HepG2 (cell line): ENCODE results near the gene TMEM229B. TPM values are rescaled to one million over a fixed set of nuclear protein-coding genes. Genes with fewer than 3 reads are reported as not detected.

Experiments used
- ATAC-seq: fragments of 200-7000 bp; cut with Tn5 transposase; 3 replicates; pipeline ENCODE4 v1.9.1; 2020; ENCODE audit warnings: mild to moderate bottlenecking, moderate library complexity
- BruUV-seq: library from RNA; stranded (reverse); fragments of 400-500 nt; replicated peaks from 2 replicates; lab custom pipeline; 2021; lab: Mats Ljungman, UMichigan
- CTCF ChIA-PET: fragments of 300-600 bp; formaldehyde crosslinking; extraction: SDS; loops from one replicate; lab custom pipeline; 2021; ENCODE audit warnings: low total read pairs, inconsistent platforms, low intra/inter-chr PET ratio; lab: Yijun Ruan, JAX
- POLR2A ChIA-PET: fragments of 350-600 bp; sonication (Branson Sonifier 250); formaldehyde crosslinking; loops from one replicate; lab custom pipeline; 2020; ENCODE audit warnings: antibody characterized with exemption, inconsistent platforms; lab: Yijun Ruan, JAX
- DNase-seq: peaks from one replicate; pipeline ENCODE4 v3.0.0-alpha.2; 2015; ENCODE audit warnings: low spot score
- FAIRE-seq: peaks from 3 replicates; lab custom pipeline; 2011; peaks lifted over from hg19 to GRCh38; lab: Jason Lieb, UNC
- H2AFZ ChIP-seq: one replicate; pipeline ENCODE4 v1.6.1; 2011; ENCODE audit warnings: low read length, inconsistent platforms
- H3K27ac ChIP-seq: fragments of 300-600 bp; 3 replicates; pipeline ENCODE4 v1.8.0; 2011; ENCODE audit warnings: mixed run types, mild to moderate bottlenecking, mixed read lengths, low read length, inconsistent platforms; ENCODE audit not compliant: insufficient read depth; ENCODE audit errors: extremely low read length
- H3K27me3 ChIP-seq, 2 experiments: fragments of 200-600 bp in 1 of 2; 2 replicates in 1 of 2; 3 replicates in 1 of 2; pipeline versions ENCODE4 v1.6.0 to v1.8.0; 2011; ENCODE audit warnings: low read length in 2 of 2, mild to moderate bottlenecking in 2 of 2, moderate library complexity in 2 of 2, inconsistent platforms in 1 of 2; ENCODE audit not compliant: insufficient read depth in 2 of 2, control insufficient read depth in 1 of 2
- H3K36me3 ChIP-seq, 2 experiments: fragments of 200-600 bp in 1 of 2; replicated peaks in 1 of 2; 2 replicates in 1 of 2; 3 replicates in 1 of 2; pipeline versions ENCODE4 v1.5.1 to v1.8.0; 2011; ENCODE audit warnings: low read length in 2 of 2, inconsistent platforms in 1 of 2; ENCODE audit not compliant: insufficient read depth in 2 of 2, control insufficient read depth in 1 of 2
- H3K4me1 ChIP-seq: 2 replicates; pipeline ENCODE4 v1.5.1; 2012; ENCODE audit warnings: low read length, inconsistent platforms; ENCODE audit not compliant: insufficient read depth
- H3K4me2 ChIP-seq: 2 replicates; pipeline ENCODE4 v1.6.0; 2011; ENCODE audit warnings: low read depth, low read length, inconsistent platforms
- H3K4me3 ChIP-seq, 3 experiments: fragments of 200-600 bp in 1 of 3; sonication (generic), shearing (Covaris generic) in 1 of 3; replicated peaks in 1 of 3; 2 replicates each; pipeline ENCODE4 v1.5.1; 2011 to 2016; ENCODE audit warnings: low read length in 3 of 3, inconsistent platforms in 2 of 3, low read depth in 2 of 3, mild to moderate bottlenecking in 2 of 3, control low read depth in 1 of 3, mixed read lengths in 1 of 3; ENCODE audit not compliant: insufficient read depth in 1 of 3
- H3K79me2 ChIP-seq: one replicate; pipeline ENCODE4 v1.6.1; 2011; ENCODE audit warnings: low read length, inconsistent platforms; ENCODE audit not compliant: insufficient read depth
- H3K9ac ChIP-seq: 2 replicates; pipeline ENCODE4 v1.6.0; 2011; ENCODE audit warnings: mild to moderate bottlenecking, low read depth, low read length, inconsistent platforms; ENCODE audit not compliant: insufficient read depth
- H3K9me3 ChIP-seq: 2 replicates; pipeline ENCODE4 v1.5.1; 2012; ENCODE audit warnings: mild to moderate bottlenecking, low read length
- H4K20me1 ChIP-seq: 2 replicates; pipeline ENCODE4 v1.6.0; 2011; ENCODE audit warnings: inconsistent platforms, mild to moderate bottlenecking, low read length, moderate library complexity; ENCODE audit not compliant: insufficient read depth
- CCDC6 ChIP-seq: sonication (generic); formaldehyde crosslinking; IDR thresholded peaks from 2 replicates; pipeline ENCODE4 v1.8.1; 2022; ENCODE audit warnings: mild to moderate bottlenecking, missing genetic modification reagents, moderate library complexity
- EED ChIP-seq: sonication (generic); formaldehyde crosslinking; IDR thresholded peaks from 2 replicates; pipeline ENCODE4 v1.5.0; 2020; ENCODE audit warnings: mild to moderate bottlenecking, missing genetic modification reagents
- HDAC1 ChIP-seq: sonication (generic); formaldehyde crosslinking; IDR thresholded peaks from 2 replicates; pipeline ENCODE4 v1.5.1; 2020; ENCODE audit warnings: mild to moderate bottlenecking, missing genetic modification reagents
- HNRNPK ChIP-seq: fragments of 200-400 bp; formaldehyde crosslinking; IDR thresholded peaks from 2 replicates; pipeline ENCODE4 v1.6.1; 2018; ENCODE audit warnings: low read length, low read depth, moderate library complexity, mild to moderate bottlenecking; ENCODE audit not compliant: poor library complexity, severe bottlenecking
- KDM5B ChIP-seq: sonication (generic); formaldehyde crosslinking; IDR thresholded peaks from 2 replicates; pipeline ENCODE4 v1.4.0; 2020; ENCODE audit warnings: missing genetic modification reagents, mild to moderate bottlenecking, borderline replicate concordance
- TBX2 ChIP-seq: sonication (generic); formaldehyde crosslinking; IDR thresholded peaks from 2 replicates; pipeline ENCODE4 v1.5.0; 2020; ENCODE audit warnings: missing genetic modification reagents, mild to moderate bottlenecking, borderline replicate concordance
- ZBTB7B ChIP-seq: sonication (generic); formaldehyde crosslinking; IDR thresholded peaks from 2 replicates; pipeline ENCODE4 v1.4.0; 2020; ENCODE audit warnings: missing genetic modification reagents
- ZNF563 ChIP-seq: sonication (generic); formaldehyde crosslinking; IDR thresholded peaks from 2 replicates; pipeline ENCODE4 v1.8.0; 2022; ENCODE audit warnings: mild to moderate bottlenecking, moderate library complexity, missing genetic modification reagents
- ZNF577 ChIP-seq: sonication (generic); formaldehyde crosslinking; IDR thresholded peaks from 2 replicates; pipeline ENCODE4 v1.4.0; 2020; ENCODE audit warnings: mild to moderate bottlenecking, low read depth, missing genetic modification reagents, borderline replicate concordance
- WGBS: methylation state at CpG from one replicate; pipeline ENCODE4 v1.1.6; 2017; ENCODE audit warnings: low lambda C conversion rate; 5-methylcytosine and 5-hydroxymethylcytosine counted together
- in situ Hi-C: cut with HindIII; loops from 2 replicates; pipeline ENCODE4 v1.10.0; 2017; ENCODE audit warnings: low pct_unique_long_range_greater_than_20kb; ENCODE audit not compliant: extremely low pct_ligation_motif_present
- intact Hi-C: fragments of 100-400 bp; cut with micrococcal nuclease; formaldehyde crosslinking; loops from one replicate; pipeline ENCODE4 v1.10.0; 2022; ENCODE audit not compliant: unreplicated experiment
- polyA plus RNA-seq, 8 experiments: library from polyadenylated mRNA; depleted of rRNA in 3 of 8; stranded (reverse) in 7 of 8; unstranded in 1 of 8; fragments of >200 nt; fragmentation: Illumina TruSeq in 4 of 8; extraction: Trizol in 4 of 8; gene quantifications; 2 replicates each; pipeline versions ENCODE4 v1.2.1 to v1.2.3, GENCODE V29; 2011 to 2016; ENCODE audit warnings: low read depth in 4 of 8, missing spikeins in 1 of 8, mixed read lengths in 1 of 8; ENCODE audit not compliant: insufficient read depth in 1 of 8
- total RNA-seq, 5 experiments: library from RNA; depleted of rRNA; stranded (reverse); fragments of >200 nt; fragmentation: Illumina TruSeq; extraction: Trizol; gene quantifications; 2 replicates each; pipeline ENCODE4 v1.2.3, GENCODE V29; 2016; ENCODE audit warnings: low read depth in 1 of 5
- TF ChIP-seq, protein P1 (sequence below): sonication (generic); formaldehyde crosslinking; IDR thresholded peaks from 2 replicates; pipeline ENCODE4 v1.4.0; 2020; ENCODE audit warnings: low read depth, missing genetic modification reagents
- TF ChIP-seq, protein P2 (sequence below): sonication (generic); formaldehyde crosslinking; IDR thresholded peaks from 2 replicates; pipeline ENCODE4 v1.4.0; 2020; ENCODE audit warnings: missing genetic modification reagents
- TF ChIP-seq, protein P3 (sequence below): sonication (generic); formaldehyde crosslinking; IDR thresholded peaks from 2 replicates; pipeline ENCODE4 v1.8.0; 2022; ENCODE audit warnings: missing genetic modification reagents, mild to moderate bottlenecking, borderline replicate concordance
- TF ChIP-seq, protein P4 (sequence below): sonication (generic); formaldehyde crosslinking; IDR thresholded peaks from 2 replicates; pipeline ENCODE4 v1.9.0; 2021; ENCODE audit warnings: missing genetic modification reagents, borderline replicate concordance

Gene TMEM229B
- total and polyA plus RNA-seq, 2 of the 13 experiments (the other 11 are each of a cell fraction or from before 2014, with no cell fraction given) = 0.69 to 1.1 TPM

DNA sequence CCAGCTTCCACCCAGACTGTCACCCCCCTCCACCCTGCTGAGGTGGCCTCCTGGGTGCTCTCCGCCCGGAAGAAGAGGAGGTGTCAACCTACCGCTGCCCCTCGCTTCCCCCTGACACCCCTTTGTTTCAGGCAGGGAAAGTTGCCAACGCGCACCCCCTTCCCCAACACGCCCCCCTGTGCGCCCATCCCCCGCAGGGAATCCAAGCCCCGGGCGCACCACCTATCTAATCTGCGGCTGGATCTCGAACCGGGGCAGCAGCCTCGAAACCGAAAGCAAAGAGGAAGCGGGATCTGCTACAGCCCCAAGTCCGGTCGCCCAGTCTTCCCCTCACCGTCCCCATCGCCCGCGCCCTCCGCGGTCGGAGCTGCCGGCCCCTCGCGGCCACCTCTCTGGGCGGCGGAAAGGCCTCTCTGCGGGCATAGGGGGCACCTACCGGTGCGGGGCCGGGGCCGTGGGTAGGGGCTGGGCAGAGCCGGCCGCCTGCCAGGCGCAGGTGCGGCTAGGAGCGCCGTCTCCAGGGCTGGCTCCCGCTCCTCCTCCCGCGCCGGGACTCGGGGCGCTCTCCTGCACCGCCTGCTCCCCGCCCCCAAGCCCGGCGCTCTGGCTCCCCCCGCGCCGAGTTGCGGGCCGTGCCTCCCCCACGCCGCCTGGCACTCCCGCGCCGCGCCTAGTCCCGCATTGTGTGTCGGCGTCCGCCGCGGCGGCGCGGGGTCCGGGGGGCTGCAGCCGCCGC is 26.3 kb upstream of the TMEM229B start:
- H3K27ac ChIP-seq = no peak overlapping the region
- FAIRE-seq (no peak), ATAC-seq (peak; percentile 66), DNase-seq (no peak)
- H3K9ac ChIP-seq = peak overlapping the region; percentile 37; the same call in 1 of the 2 replicates
- H2AFZ ChIP-seq = no peak overlapping the region
- peaks cover 25% of the 10 kb centered on the region for H3K4me1 ChIP-seq
- no peaks in the 10 kb centered on the region for H3K9me3 ChIP-seq
- ChIA-PET CTCF (no interaction called here), POLR2A (no interaction called here)
- peak overlapping the region; percentile 82 for H3K4me2 ChIP-seq
- 3% methylated on average over 6 of the region's 75 CpGs for WGBS
- intact Hi-C loops (no loop called here), in situ Hi-C loops (no loop called here)
- H3K27me3 ChIP-seq = peaks cover 6 to 75% of the 10 kb centered on the region in 2 experiments
- H3K4me3 ChIP-seq = peak overlapping the region; percentile 73 to 77 (median 76)
- no peaks in the 10 kb centered on the region for H3K36me3 ChIP-seq
- H3K79me2 ChIP-seq = no peaks in the 10 kb centered on the region
- H4K20me1 ChIP-seq = no peaks in the 10 kb centered on the region
- no TSS peak for BruUV-seq
- TF ChIP-seq EED = no peak
- peak; percentile 47 for TF ChIP-seq HNRNPK
- peak; percentile 64; the same call in 1 of the 2 replicates for TF ChIP-seq CCDC6 (CRISPR knock-in tag)
- peak; percentile 47; the same call in 1 of the 2 replicates for TF ChIP-seq ZNF563 (CRISPR knock-in tag)
- TF ChIP-seq, protein P1, sequence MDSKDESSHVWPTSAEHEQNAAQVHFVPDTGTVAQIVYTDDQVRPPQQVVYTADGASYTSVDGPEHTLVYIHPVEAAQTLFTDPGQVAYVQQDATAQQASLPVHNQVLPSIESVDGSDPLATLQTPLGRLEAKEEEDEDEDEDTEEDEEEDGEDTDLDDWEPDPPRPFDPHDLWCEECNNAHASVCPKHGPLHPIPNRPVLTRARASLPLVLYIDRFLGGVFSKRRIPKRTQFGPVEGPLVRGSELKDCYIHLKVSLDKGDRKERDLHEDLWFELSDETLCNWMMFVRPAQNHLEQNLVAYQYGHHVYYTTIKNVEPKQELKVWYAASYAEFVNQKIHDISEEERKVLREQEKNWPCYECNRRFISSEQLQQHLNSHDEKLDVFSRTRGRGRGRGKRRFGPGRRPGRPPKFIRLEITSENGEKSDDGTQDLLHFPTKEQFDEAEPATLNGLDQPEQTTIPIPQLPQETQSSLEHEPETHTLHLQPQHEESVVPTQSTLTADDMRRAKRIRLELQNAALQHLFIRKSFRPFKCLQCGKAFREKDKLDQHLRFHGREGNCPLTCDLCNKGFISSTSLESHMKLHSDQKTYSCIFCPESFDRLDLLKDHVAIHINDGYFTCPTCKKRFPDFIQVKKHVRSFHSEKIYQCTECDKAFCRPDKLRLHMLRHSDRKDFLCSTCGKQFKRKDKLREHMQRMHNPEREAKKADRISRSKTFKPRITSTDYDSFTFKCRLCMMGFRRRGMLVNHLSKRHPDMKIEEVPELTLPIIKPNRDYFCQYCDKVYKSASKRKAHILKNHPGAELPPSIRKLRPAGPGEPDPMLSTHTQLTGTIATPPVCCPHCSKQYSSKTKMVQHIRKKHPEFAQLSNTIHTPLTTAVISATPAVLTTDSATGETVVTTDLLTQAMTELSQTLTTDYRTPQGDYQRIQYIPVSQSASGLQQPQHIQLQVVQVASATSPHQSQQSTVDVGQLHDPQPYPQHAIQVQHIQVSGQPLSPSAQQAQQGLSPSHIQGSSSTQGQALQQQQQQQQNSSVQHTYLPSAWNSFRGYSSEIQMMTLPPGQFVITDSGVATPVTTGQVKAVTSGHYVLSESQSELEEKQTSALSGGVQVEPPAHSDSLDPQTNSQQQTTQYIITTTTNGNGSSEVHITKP = no peak
- TF ChIP-seq, protein P2, sequence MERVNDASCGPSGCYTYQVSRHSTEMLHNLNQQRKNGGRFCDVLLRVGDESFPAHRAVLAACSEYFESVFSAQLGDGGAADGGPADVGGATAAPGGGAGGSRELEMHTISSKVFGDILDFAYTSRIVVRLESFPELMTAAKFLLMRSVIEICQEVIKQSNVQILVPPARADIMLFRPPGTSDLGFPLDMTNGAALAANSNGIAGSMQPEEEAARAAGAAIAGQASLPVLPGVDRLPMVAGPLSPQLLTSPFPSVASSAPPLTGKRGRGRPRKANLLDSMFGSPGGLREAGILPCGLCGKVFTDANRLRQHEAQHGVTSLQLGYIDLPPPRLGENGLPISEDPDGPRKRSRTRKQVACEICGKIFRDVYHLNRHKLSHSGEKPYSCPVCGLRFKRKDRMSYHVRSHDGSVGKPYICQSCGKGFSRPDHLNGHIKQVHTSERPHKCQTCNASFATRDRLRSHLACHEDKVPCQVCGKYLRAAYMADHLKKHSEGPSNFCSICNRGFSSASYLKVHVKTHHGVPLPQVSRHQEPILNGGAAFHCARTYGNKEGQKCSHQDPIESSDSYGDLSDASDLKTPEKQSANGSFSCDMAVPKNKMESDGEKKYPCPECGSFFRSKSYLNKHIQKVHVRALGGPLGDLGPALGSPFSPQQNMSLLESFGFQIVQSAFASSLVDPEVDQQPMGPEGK (CRISPR knock-in tag) = peak; percentile 49
- TF ChIP-seq HDAC1 = peak; percentile 37; the same call in 1 of the 2 replicates
- TF ChIP-seq, protein P3, sequence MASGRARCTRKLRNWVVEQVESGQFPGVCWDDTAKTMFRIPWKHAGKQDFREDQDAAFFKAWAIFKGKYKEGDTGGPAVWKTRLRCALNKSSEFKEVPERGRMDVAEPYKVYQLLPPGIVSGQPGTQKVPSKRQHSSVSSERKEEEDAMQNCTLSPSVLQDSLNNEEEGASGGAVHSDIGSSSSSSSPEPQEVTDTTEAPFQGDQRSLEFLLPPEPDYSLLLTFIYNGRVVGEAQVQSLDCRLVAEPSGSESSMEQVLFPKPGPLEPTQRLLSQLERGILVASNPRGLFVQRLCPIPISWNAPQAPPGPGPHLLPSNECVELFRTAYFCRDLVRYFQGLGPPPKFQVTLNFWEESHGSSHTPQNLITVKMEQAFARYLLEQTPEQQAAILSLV (CRISPR knock-in tag) = 0 out of 2 replicates have a peak, but pooled peaks have one; percentile 36
- TF ChIP-seq, protein P4, sequence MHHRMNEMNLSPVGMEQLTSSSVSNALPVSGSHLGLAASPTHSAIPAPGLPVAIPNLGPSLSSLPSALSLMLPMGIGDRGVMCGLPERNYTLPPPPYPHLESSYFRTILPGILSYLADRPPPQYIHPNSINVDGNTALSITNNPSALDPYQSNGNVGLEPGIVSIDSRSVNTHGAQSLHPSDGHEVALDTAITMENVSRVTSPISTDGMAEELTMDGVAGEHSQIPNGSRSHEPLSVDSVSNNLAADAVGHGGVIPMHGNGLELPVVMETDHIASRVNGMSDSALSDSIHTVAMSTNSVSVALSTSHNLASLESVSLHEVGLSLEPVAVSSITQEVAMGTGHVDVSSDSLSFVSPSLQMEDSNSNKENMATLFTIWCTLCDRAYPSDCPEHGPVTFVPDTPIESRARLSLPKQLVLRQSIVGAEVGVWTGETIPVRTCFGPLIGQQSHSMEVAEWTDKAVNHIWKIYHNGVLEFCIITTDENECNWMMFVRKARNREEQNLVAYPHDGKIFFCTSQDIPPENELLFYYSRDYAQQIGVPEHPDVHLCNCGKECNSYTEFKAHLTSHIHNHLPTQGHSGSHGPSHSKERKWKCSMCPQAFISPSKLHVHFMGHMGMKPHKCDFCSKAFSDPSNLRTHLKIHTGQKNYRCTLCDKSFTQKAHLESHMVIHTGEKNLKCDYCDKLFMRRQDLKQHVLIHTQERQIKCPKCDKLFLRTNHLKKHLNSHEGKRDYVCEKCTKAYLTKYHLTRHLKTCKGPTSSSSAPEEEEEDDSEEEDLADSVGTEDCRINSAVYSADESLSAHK (CRISPR knock-in tag) = no peak
- no peak for TF ChIP-seq ZNF577 (CRISPR knock-in tag)
- TF ChIP-seq ZBTB7B (CRISPR knock-in tag) = no peak
- TF ChIP-seq KDM5B = peak; percentile 63; the same call in 1 of the 2 replicates
- 0 out of 2 replicates have a peak, but pooled peaks have one; percentile 15 for TF ChIP-seq TBX2
